Calu3 (cell line): ENCODE data around the gene BEX5. TPM values are rescaled to one million over a fixed set of nuclear protein-coding genes. Genes with fewer than 3 reads are reported as not detected.

ENCODE experiments used
- Bru-seq: library from RNA; stranded (reverse); fragments of 400-500 nt; gene quantifications from one replicate; lab custom pipeline; 2021; lab: Mats Ljungman, UMichigan
- BruChase-seq, 2 experiments: library from RNA; stranded (reverse); fragments of 400-500 nt; gene quantifications; one replicate each; lab custom pipeline; 2021; lab: Mats Ljungman, UMichigan
- BruUV-seq: library from RNA; stranded (reverse); fragments of 400-500 nt; replicated peaks from 2 replicates; lab custom pipeline; 2021; lab: Mats Ljungman, UMichigan
- CTCF ChIA-PET: fragments of 300-600 bp; sonication (Branson Sonifier 250); formaldehyde crosslinking; loops from one replicate; lab custom pipeline; 2022; ENCODE audit warnings: antibody characterized with exemption; lab: Charles Lee
- DNase-seq: peaks from one replicate; pipeline ENCODE4 v3.0.0; 2022
- H3K27ac Mint-ChIP-seq: one replicate; pipeline ENCODE4 v1.8.0; 2022; ENCODE audit warnings: mixed read lengths; ENCODE audit not compliant: unreplicated experiment
- H3K27me3 Mint-ChIP-seq: one replicate; pipeline ENCODE4 v1.8.0; 2022; ENCODE audit warnings: mixed read lengths; ENCODE audit not compliant: unreplicated experiment
- H3K36me3 Mint-ChIP-seq: one replicate; pipeline ENCODE4 v1.8.0; 2022; ENCODE audit warnings: mild to moderate bottlenecking, moderate library complexity, mixed read lengths; ENCODE audit not compliant: insufficient read depth, unreplicated experiment
- H3K4me1 Mint-ChIP-seq: one replicate; pipeline ENCODE4 v1.8.0; 2022; ENCODE audit warnings: mild to moderate bottlenecking, low read depth, mixed read lengths; ENCODE audit not compliant: unreplicated experiment
- H3K4me3 Mint-ChIP-seq: one replicate; pipeline ENCODE4 v1.8.0; 2022; ENCODE audit warnings: mild to moderate bottlenecking, low read depth, moderate library complexity, mixed read lengths; ENCODE audit not compliant: unreplicated experiment
- H3K9me3 Mint-ChIP-seq: one replicate; pipeline ENCODE4 v1.8.0; 2022; ENCODE audit warnings: low read depth, mixed read lengths; ENCODE audit not compliant: unreplicated experiment
- CTCF ChIP-seq: fragments of 200-600 bp; IDR thresholded peaks from one replicate; pipeline ENCODE4 v1.8.0; 2022; ENCODE audit warnings: antibody characterized with exemption; ENCODE audit not compliant: unreplicated experiment
- intact Hi-C: fragments of 100-400 bp; cut with micrococcal nuclease; formaldehyde crosslinking; loops from one replicate; pipeline ENCODE4 v1.10.0; 2022; ENCODE audit not compliant: unreplicated experiment
- long read RNA-seq: library from polyadenylated mRNA; stranded (forward); transcript quantifications from one replicate; pipeline ENCODE4 v2.0.0, GENCODE V29; 2022
- total RNA-seq: library from RNA; stranded (reverse); gene quantifications from 2 replicates; pipeline ENCODE4 v1.2.3, GENCODE V29; 2022

Gene BEX5
- 3.9 and 4.8 TPM in 2 replicates for total RNA-seq
- Bru-seq, nascent RNA = percentile 35 among the genes with signal in this experiment
- percentile 56 among the genes with signal in this experiment for BruChase-seq, experiment 1, labeled RNA remaining after a 6-hour chase
- percentile 42 among the genes with signal in this experiment for BruChase-seq, experiment 2, labeled RNA remaining after a 2-hour chase
- long read RNA-seq, transcript BEX5-201 (3 exons, 857 nt) = major isoform, 10 of 12 reads
- long read RNA-seq, partial matches to known transcripts = 2 of 12 reads
- long read RNA-seq, other reads (novel, unspliced or antisense) = 0 of 12 reads

GRCh38 chrX:102155806-102156179 lies at the start of gene BEX5:
TSS of gene BEX5 (minus strand) at chrX:102155977. CDS start at chrX:102154265, 1,712 bp downstream.
- BruUV-seq = no TSS peak
- H3K27me3 Mint-ChIP-seq = peaks cover 15% of the 10 kb centered on the region
- peaks cover 21% of the 10 kb centered on the region for H3K4me1 Mint-ChIP-seq
- intact Hi-C loops = no loop called here
- peak within 1 kb of the TSS; percentile 27 for H3K27ac Mint-ChIP-seq
- H3K4me3 Mint-ChIP-seq = peak within 1 kb of the TSS; percentile 91
- H3K36me3 Mint-ChIP-seq = peaks cover 17% of the 10 kb centered on the region
- no peak for TF ChIP-seq CTCF
- no peaks in the 10 kb centered on the region for H3K9me3 Mint-ChIP-seq
- DNase-seq = peak; percentile 53
- CTCF ChIA-PET = interaction anchor here (0.5 to 0.6 kb wide), 2 partner anchors 94 to 735 kb away, joined by 3 to 7 read pairs; no protein-coding TSS in a partner anchor

GRCh38 chrX:102185967-102186720 lies 30.4 kb upstream of the BEX5 start:
- DNase-seq = no peak
- Mint-ChIP-seq H3K4me1 (no peaks in the 10 kb centered on the region), H3K27ac (no peak overlapping the region), H3K27me3 (no peaks in the 10 kb centered on the region), H3K4me3 (no peak overlapping the region), H3K9me3 (peaks cover 8% of the 10 kb centered on the region), H3K36me3 (no peaks in the 10 kb centered on the region)
- no TSS peak for BruUV-seq
- no peak for TF ChIP-seq CTCF
- CTCF ChIA-PET = no interaction called here
- intact Hi-C loops = no loop called here

GRCh38 chrX:102154900-102155805 lies 624 bp downstream of the BEX5 start:
- H3K36me3 Mint-ChIP-seq = peaks cover 17% of the 10 kb centered on the region
- no peaks in the 10 kb centered on the region for H3K9me3 Mint-ChIP-seq
- CTCF ChIA-PET = interaction anchor here (0.5 to 0.6 kb wide), 2 partner anchors 93 to 734 kb away, joined by 3 to 7 read pairs; no protein-coding TSS in a partner anchor
- peak; percentile 14 for DNase-seq
- intact Hi-C loops = no loop called here
- peaks cover 21% of the 10 kb centered on the region for H3K4me1 Mint-ChIP-seq
- no peak for TF ChIP-seq CTCF
- H3K27me3 Mint-ChIP-seq = peaks cover 15% of the 10 kb centered on the region
- peak overlapping the region; percentile 27 for H3K27ac Mint-ChIP-seq
- H3K4me3 Mint-ChIP-seq = peak overlapping the region; percentile 91
- BruUV-seq = no TSS peak
